HUDEP-2 (cell line): Measurements from ENCODE around the gene SPDYC.

ENCODE experiments used
- DNase-seq, 76 experiments: peaks; one replicate each; lab custom pipeline; 2025; ENCODE audit not compliant: unreplicated experiment in 76 of 76; lab: John Stamatoyannopoulos, UW

Gene SPDYC

GRCh38 chr11:65204646-65205601, 34.9 kb downstream of the SPDYC start:
- DNase-seq, result peak in 14 of 76 experiments; percentile 5 to 28 (median 16)

GRCh38 chr11:65205602-65205967, 35.6 kb downstream of the SPDYC start:
- DNase-seq, result no peak

GRCh38 chr11:65206441-65206841, 36.4 kb downstream of the SPDYC start:
- DNase-seq, result no peak

- DNase-seq, result no peak
Measured at GRCh38 chr11:65206901-65207300, 36.9 kb downstream of the SPDYC start.

GRCh38 chr11:65207918-65208784, 38.1 kb downstream of the SPDYC start:
- DNase-seq, result no peak

- no peak for DNase-seq
Measured at GRCh38 chr11:65208785-65209710, 39.0 kb downstream of the SPDYC start.

GRCh38 chr11:65209711-65210360, 39.8 kb downstream of the SPDYC start:
- no peak for DNase-seq

GRCh38 chr11:65210361-65210731, 40.3 kb downstream of the SPDYC start:
- no peak for DNase-seq

GRCh38 chr11:65210748-65211147, 40.7 kb downstream of the SPDYC start:
- DNase-seq, result no peak

- DNase-seq, result no peak
Measured at GRCh38 chr11:65211293-65212105, 41.5 kb downstream of the SPDYC start.

GRCh38 chr11:65212226-65212801, 42.3 kb downstream of the SPDYC start:
- DNase-seq, result no peak

- no peak for DNase-seq
Measured at GRCh38 chr11:65213322-65214211, 43.5 kb downstream of the SPDYC start.

- DNase-seq, result no peak
Measured at GRCh38 chr11:65214212-65214845, 44.3 kb downstream of the SPDYC start.

GRCh38 chr11:65215441-65216076, 45.5 kb downstream of the SPDYC start:
- peak in 1 of 76 experiments; percentile 4 for DNase-seq

GRCh38 chr11:65216830-65217229, 46.8 kb downstream of the SPDYC start:
- no peak for DNase-seq

GRCh38 chr11:65217441-65218423, 47.7 kb downstream of the SPDYC start:
- DNase-seq, result no peak
